Stimulated activated CD8-positive, alpha-beta memory T cell treated with anti-CD3 and anti-CD28 coated beads, Interleukin-7, amount 100 ng/mL, for 24 hours (primary cell): ENCODE results near the gene FREM1.

Experiments used
- DNase-seq: peaks from one replicate; pipeline ENCODE4 v3.0.0-alpha.2; 2020; ENCODE audit warnings: low read depth

The FREM1 gene

GRCh38 chr9:14868772-14869583 lies 41.2 kb downstream of the FREM1 start:
- DNase-seq = no peak

DNA sequence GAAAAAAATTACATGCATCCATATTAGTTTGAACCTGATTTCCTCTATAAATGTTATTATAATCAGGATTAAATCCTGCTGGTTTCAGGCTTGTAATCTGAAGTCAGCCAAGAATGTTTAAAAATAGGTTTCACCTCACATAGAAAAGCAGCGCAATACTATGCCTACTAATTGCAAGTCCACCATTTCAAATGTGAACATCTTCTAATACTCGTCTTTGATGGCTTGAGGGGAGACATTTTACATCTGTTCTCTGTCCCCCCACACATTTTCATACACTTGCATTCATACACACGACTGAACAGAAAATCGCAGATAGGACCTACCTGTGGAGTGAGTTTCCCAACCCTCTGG lies 41.8 kb downstream of the FREM1 start:
- no peak for DNase-seq

DNA sequence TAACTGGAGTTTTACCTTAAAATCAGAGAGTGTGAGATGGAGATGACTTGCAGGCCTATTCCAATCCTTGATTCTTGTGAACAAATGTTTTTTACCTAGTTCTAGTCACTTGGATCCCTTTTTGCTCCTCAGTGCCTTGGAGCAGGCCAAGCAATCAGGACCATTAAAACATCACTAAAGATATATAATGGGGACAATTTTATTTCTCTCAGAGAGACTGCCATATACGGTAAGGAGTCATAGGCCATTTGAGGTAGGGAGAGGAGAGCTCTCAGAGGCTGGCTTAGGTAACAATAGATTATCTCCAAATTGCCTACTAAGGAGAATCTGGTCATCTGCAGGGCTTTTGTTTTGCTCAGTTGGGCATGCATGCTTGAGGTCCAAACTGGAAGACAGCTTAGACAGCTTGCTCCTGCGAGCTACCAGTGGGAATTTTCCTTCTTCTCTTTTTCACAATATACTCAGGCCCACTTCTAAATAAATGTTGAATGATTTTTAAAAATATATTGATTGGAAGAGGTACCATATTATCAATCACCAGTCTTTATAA lies 44.0 kb downstream of the FREM1 start:
- DNase-seq = no peak

- DNase-seq = no peak
Measured at GRCh38 chr9:14864309-14864708, 45.9 kb downstream of the FREM1 start.

DNA sequence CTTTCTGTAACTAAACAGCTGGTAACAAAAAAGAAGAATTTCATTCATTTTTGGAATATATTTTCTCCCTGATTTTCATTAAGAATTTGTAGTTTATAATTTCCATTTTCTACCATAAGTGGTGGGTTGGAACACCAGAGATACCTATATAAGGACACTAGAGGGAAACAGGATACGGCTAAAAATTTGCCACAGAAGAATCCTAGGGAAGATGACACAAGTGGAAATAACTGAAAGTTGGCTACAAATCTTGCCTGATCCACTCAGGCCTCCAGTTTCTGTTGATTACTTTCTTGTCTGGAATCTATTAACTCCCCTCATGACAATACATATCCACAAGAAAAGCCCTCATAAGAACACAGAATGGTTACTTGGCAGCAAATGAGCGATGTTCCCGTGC lies 46.8 kb downstream of the FREM1 start:
- DNase-seq = no peak

DNA sequence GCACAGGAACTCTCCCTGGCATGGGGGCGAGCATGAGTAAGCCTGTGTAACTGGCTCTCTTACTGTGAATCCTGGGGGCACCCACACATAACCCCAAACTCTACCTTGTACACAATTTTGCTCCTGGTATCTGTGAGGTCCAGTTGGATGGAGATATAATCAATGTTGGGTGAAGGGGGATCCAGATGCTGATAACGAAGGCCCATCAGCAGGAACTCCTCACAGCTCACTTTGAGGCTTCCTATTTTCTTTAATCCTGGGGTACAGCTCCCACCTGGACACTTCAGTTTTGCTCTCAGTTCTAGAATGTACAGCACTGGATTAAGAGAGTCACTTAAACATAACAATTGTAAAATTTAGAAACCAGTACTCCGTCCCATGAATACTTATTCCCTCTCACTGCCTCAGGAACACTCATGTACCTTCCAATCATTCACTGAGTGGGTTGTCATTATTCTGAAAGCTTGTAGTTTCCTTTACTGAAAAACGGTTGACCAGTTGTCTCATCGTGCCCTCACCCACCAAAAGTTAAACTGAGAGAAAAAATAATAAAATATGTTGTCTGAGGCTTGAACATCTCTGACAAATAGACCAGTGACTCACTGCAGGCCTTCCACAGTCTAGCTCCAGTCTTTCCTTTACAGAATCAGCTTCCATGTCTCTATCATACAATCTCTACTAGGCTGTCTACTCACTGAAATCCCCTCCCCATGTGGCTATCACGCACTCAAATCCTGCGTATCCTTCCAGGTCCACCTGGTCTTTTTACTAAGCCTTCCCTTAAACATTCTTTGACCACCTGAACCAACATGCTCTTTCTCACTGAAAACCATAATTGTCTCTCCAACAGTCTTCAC lies 52.6 kb downstream of the FREM1 start:
- DNase-seq = no peak

DNA sequence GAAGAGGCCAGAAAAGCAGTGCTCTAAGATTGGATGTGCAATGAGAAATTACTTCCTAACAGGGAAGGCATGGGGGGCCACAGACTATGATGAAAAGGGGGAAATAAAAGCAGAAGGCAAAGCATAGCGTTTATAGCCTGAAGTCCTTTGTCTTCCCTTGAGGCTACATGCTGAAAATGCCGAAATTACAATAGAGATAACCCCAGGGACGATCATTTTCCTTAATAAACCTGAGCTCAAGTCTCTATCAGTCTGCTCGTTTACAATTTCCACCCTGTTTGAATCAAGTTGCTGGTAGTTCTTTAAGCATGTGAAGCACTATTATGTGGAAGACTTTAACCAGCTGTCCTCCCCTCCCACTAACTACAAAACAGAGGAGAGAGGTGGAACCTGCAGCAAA lies 60.4 kb downstream of the FREM1 start:
- no peak for DNase-seq

GRCh38 chr9:14849296-14849695 lies 60.9 kb downstream of the FREM1 start:
- no peak for DNase-seq

DNA sequence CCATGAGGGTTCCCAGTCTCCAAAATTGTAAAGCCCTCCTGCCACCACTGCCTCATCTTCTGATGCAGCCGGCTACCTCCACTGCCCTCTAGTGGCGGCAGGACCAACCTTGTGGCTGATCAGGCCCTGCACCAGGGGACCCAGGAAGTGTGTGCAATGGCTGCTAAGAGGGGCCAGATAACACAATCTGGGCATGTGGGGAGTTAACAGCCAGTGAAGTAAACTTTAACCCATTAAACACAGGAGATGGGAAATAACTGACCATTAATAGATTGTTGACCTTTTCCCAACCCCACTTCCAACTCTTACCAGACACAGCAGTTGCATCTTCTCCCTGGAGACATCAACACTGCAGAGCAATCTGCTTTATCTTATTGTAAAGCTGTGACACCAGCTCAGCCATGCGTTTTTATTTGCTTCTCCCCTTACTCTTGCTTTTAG lies 63.3 kb downstream of the FREM1 start:
- DNase-seq = peak; percentile 11

DNA sequence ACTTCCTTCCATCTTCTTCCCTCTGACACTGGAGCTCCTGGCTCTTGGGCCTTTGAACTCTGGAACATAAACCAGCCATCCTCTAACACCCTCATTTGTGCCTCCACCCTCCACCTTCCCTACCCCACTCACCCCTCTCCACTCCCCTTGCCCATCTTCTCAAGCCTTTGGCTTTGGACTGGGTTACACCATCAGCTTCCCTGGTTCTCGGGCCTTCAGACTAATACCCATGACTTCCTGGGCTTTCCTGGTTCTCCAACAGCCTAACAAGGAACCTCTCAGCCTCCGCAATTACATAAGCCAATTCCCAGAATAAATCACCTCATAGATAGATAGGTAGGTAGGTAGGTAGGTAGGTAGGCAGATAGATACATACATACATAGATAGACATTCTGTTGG lies 67.1 kb downstream of the FREM1 start:
- no peak for DNase-seq

DNA sequence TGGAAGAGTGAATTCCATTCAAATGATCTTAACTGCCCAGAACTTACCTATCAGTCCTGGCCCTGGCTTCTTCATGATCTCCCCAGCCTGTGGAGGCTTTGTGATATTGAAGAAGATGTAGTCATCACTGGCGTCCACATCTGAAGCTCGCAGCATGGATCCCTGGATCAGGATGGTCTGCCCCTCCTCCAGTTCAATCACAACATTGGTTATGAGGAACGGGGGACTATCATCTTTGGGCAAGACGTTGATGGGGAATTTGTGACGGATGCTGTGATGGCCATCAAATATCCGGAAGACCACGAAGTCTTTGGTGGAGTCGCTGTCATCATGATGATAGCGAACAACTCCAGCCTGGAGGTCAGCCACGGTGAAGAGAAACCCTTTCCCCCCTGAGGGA lies 68.0 kb downstream of the FREM1 start:
- DNase-seq = no peak

DNA sequence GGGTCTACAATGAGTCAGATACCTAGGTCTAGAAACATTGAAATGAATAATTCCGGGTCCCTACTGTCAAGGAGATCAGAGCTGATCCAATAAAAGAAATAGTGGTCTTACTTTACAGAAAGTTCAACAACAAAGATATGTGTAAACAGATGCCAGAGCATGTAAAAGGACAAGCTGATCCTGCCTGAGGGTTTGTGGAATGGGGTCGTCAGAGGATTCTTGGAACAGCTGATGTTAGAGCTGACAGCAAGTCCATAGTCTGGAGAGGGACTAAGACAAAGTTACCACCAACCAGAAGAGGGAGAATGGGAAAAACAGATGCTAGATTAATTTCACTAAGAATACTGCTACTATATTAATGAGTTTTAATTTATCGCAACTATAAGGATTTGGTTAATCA lies 71.5 kb downstream of the FREM1 start:
- DNase-seq = no peak

DNA sequence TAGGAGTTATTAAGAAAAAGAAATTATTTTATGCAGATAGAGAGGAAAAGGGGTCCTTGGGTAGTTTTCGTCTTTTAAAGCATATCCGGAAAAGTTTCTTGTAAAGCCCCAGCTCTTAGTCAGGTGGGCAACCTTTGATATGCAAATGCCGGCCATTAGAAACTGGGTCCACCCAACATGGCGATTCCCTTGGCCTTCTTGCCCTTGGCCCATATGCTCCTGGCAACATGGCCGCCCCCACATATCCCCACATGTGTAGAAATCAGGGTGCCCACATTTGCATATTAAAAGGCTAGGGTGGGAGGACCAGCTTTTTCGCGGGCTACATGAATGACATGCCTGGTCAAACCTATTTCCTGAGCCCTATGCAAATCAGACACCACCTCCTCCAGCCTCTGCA lies 73.3 kb downstream of the FREM1 start:
- DNase-seq = no peak

DNA sequence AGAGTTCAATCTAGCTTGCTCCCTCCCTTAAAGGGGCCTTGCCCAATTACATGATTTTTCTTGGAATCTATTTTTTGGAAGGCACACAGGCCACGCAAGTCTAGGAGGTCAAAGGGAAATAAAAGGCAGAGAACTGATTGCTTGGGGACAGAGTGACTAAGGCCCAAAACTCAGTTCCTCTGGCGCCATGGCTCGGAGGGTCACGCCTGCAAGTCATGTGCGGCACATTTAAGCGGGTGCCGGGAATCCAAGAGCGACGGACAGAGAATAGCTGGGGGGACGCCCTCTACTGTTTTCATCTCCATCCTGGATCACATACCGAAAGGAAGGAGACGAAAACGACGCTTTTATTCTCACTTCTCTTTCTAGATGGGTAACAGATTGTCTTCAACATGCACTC lies 78.6 kb downstream of the FREM1 start:
- no peak for DNase-seq

- no peak for DNase-seq
Measured at GRCh38 chr9:14831074-14831473, 79.2 kb downstream of the FREM1 start.

DNA sequence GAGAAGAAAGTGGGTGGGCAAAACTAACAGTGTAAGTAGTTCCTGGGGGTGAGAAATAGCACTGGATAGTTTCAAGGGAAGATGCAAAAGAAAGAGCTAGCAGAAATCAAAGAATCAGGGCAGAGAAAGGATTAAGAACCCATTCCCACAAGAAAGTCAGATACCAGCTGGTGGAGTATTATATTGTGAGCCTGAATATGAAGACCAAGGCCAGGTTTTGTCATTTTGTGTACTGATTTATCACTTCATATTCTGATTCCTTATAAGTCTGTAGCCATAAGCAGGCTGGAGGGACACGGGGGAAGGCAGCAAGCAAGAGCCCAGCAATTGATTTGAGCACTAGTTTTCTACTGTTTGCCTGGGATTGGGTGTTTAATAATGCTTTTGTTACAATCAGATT lies 80.2 kb downstream of the FREM1 start:
- DNase-seq = no peak

DNA sequence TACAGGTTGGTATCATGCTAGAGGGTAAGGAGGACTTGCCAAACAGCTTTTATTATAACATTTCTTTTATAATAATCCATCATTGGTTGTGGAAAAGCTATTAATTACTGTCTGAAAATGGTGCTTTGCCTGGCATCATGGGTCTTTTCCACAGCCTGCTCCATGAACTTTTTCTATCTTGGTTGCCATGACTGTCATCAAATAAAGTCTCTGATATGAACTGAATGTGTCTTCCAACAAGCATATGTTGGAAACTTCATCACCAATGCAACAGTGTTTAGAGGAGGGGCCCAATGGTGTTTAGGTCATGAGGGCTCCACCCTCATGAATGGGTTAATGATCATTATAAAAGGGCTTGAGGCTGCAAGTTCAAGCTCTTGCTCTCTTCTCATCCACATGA lies 81.0 kb downstream of the FREM1 start:
- DNase-seq = no peak

GRCh38 chr9:14827805-14828204 lies 82.4 kb downstream of the FREM1 start:
- DNase-seq = no peak

- DNase-seq = no peak
Measured at GRCh38 chr9:14824481-14824880, 85.7 kb downstream of the FREM1 start.

- no peak for DNase-seq
Measured at GRCh38 chr9:14823800-14824199, 86.4 kb downstream of the FREM1 start.

DNA sequence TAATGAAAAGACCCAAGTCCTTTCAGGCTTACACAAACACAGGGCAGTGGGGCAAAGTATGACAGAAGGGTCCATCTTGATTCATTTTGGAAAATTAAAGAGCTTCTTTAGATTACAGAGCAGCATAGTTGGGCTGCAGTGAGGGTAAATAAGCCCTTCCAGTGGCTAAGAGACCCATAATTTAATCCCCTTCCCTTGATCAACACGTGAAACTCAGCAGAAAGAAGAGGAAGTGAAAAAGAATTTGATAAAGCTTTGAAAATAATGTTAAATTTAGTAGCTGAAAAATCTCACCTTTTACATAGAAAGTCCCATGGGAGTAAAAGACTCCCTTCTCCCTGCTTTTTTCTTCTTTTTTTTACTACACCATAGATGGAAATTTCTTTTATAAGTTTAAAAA lies 87.6 kb downstream of the FREM1 start:
- DNase-seq = no peak

GRCh38 chr9:14819183-14819582 lies 91.0 kb downstream of the FREM1 start:
- no peak for DNase-seq

- no peak for DNase-seq
Measured at GRCh38 chr9:14814249-14814628, 96.0 kb downstream of the FREM1 start.
